Mucosa of stomach (tissue), 1 donor: ENCODE data around the gene NSD1.
"Not testable (repeated sequence)": the region's sequence is repeated elsewhere in the genome, so short reads cannot be mapped to it uniquely, and the experiment has no call there.

Experiments
- H3K27me3 ChIP-seq: one replicate; pipeline ENCODE4 v1.7.0; 2013; ENCODE audit warnings: mild to moderate bottlenecking, low read length; ENCODE audit not compliant: control insufficient read depth, insufficient read depth
- H3K36me3 ChIP-seq: one replicate; pipeline ENCODE4 v1.7.0; 2013; ENCODE audit warnings: low read length; ENCODE audit not compliant: control insufficient read depth, insufficient read depth
- H3K4me1 ChIP-seq: one replicate; pipeline ENCODE4 v1.7.0; 2013; ENCODE audit warnings: mild to moderate bottlenecking, low read length; ENCODE audit not compliant: control insufficient read depth, insufficient read depth
- H3K4me3 ChIP-seq: one replicate; pipeline ENCODE4 v1.7.0; 2013; ENCODE audit warnings: low read length
- H3K9ac ChIP-seq: one replicate; pipeline ENCODE4 v1.7.0; 2013; ENCODE audit warnings: mild to moderate bottlenecking, low read length, moderate library complexity
- H3K9me3 ChIP-seq: one replicate; pipeline ENCODE4 v1.7.0; 2013; ENCODE audit warnings: mild to moderate bottlenecking, low read length, moderate library complexity; ENCODE audit not compliant: control insufficient read depth
- donor health status: Pancreatic carcinoma.

NSD1 gene

DNA sequence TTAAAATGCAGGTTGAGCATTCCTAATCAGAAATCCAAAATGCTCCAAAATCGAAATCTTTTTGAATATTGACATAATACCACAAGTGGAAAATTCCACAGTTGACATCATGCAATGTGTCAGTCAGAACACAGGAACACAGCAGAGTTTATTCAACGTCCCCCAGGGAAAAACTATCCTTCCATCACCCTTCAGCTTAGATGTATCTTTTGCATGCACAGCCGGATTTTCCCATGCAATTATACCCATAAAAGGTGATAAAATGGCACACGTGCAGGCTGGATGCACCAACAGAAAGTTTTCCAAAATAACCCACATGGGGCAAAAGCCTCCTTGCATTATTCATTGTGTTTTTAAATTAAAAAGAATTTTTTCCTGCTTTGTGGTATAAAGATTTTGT is 98.8 kb downstream of the NSD1 start:
- no peak overlapping the region for H3K9ac ChIP-seq
- no peaks in the 10 kb centered on the region for H3K36me3 ChIP-seq
- no peaks in the 10 kb centered on the region for H3K27me3 ChIP-seq
- H3K9me3 ChIP-seq = no peaks in the 10 kb centered on the region
- no peaks in the 10 kb centered on the region for H3K4me1 ChIP-seq
- no peak overlapping the region for H3K4me3 ChIP-seq

DNA sequence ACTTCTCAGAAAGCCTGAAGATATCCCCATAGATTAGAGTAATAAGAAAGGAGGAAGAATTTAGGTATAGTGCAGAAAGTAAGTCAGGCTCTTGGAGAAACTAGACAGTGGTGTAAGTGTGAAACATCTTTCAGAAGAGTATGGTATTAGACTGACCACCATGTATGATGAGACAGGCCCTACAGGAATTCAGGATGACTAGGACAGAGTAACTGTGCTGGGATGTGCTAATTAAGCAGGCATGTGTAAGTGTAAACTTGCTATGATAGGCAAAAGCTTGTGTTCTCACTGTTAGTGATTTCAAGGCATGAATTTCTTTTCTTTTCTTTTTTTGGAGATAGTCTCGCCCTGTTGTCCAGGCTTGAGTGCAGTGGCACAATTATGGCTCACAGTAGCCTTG is 99.2 kb downstream of the NSD1 start:
- H3K9ac ChIP-seq = no peak overlapping the region

DNA sequence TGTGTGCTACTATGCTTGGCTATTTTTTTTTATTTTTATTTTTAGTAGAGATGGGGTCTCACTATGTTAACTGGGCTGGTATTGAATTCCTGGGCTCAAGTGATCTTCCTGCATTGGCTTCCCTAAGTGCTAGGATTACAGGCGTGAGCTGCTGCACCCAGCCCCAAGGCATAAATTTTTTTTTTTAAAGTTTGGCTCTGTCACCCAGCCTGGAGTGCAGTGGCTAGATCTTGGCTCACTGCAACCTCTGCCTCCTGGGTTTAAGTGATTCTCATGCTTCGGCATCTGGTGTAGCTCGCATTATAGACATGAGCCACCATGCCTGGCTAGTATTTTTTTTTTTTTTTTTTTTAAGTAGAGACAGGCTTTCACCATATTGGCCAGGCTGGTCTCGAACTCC is 99.6 kb downstream of the NSD1 start:
- no peaks in the 10 kb centered on the region for H3K9me3 ChIP-seq
- H3K9ac ChIP-seq = no peak overlapping the region
- H3K27me3 ChIP-seq = no peaks in the 10 kb centered on the region
- H3K4me1 ChIP-seq = no peaks in the 10 kb centered on the region
- H3K4me3 ChIP-seq = no peak overlapping the region
- no peaks in the 10 kb centered on the region for H3K36me3 ChIP-seq

More for the DNA sequence above, 99.2 kb downstream of the NSD1 start:
- no peaks in the 10 kb centered on the region for H3K4me1 ChIP-seq
- H3K4me3 ChIP-seq = no peak overlapping the region
- H3K9me3 ChIP-seq = no peaks in the 10 kb centered on the region
- no peaks in the 10 kb centered on the region for H3K36me3 ChIP-seq
- H3K27me3 ChIP-seq = no peaks in the 10 kb centered on the region

DNA sequence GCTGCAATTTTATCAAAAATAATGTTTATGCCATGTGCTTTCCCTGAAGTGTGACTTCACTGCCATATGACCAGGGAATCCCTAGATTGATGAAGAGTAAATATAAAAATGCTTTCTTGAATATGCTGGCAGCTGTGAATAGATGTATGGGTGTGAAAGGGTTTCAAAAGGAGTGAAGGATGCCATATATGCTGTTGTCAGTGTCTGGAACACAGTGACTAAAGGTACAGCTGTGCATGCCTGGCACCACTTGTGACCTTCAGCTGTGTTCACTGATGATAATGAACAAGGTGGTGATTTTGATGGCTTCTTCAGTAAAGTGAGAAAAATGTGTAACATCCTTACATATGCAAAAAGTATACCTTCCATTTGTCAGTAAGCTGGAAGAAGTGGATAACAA is 100.2 kb downstream of the NSD1 start:
- H3K27me3 ChIP-seq = no peaks in the 10 kb centered on the region
- H3K9ac ChIP-seq = no peak overlapping the region
- no peak overlapping the region for H3K4me3 ChIP-seq
- no peaks in the 10 kb centered on the region for H3K36me3 ChIP-seq
- no peaks in the 10 kb centered on the region for H3K4me1 ChIP-seq
- no peaks in the 10 kb centered on the region for H3K9me3 ChIP-seq

DNA sequence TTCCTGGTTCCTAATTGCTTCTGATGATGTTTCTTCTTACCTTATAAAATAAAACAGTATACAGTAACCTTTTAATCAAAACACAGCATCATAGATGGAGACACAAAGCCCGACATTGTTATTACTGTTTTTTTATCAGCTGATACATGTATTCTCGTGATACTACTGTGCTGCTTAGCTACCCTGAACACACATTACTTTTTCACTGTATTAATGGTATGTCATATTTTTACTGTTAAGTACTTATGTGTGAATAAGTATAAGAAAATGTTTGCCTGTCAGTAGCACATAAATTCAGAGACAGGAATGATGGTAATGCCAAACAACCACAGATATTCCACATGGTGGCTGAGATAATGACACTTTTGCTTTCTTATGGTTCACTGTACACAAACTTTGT is 101.3 kb downstream of the NSD1 start:
- Histone ChIP-seq H3K36me3 (no peaks in the 10 kb centered on the region), H3K4me3 (no peak overlapping the region), H3K9me3 (no peaks in the 10 kb centered on the region), H3K27me3 (no peaks in the 10 kb centered on the region), H3K4me1 (no peaks in the 10 kb centered on the region), H3K9ac (no peak overlapping the region)

DNA sequence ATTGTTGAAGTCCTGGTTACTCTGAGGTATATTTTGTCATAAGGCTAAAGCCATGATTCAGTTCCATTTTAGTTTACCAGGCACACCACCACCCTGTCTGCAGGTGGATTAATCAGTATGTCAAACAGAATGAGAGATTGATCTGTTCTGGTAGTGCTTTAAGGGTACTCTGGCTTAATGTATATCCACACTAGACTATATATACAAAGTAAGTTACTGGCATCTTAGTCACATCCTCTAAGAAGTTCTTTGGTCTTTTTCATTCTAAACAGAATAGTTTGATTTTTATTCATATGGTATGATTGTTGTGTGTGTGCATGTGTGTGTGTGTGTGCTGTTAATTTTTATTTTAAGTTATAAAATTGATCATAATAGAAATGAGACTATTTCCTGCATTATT is 108.2 kb downstream of the NSD1 start:
- Histone ChIP-seq H3K27me3 (no peaks in the 10 kb centered on the region), H3K4me3 (no peak overlapping the region), H3K36me3 (peaks cover 2% of the 10 kb centered on the region), H3K9ac (no peak overlapping the region), H3K9me3 (no peaks in the 10 kb centered on the region), H3K4me1 (no peaks in the 10 kb centered on the region)

DNA sequence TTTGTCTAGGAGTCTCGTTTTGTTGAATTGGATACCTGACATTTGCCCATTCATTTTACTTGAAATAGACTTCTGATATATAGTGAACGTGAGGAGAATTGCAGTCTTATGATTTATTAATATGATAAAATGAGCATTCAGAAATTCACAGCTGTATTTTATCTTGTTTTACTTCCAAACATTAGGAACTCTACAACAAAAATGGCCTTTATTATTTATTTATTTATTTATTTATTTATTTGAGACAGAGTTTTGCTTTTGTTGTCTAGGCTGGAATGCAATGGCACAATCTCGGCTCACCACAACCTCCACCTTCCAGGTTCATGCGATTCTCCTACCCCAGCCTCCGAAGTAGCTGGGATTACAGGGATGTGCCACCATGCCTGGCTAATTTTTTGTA is 108.7 kb downstream of the NSD1 start:
- no peaks in the 10 kb centered on the region for H3K27me3 ChIP-seq
- H3K36me3 ChIP-seq = peaks cover 4% of the 10 kb centered on the region
- no peaks in the 10 kb centered on the region for H3K4me1 ChIP-seq
- H3K9me3 ChIP-seq = no peaks in the 10 kb centered on the region
- H3K9ac ChIP-seq = no peak overlapping the region
- H3K4me3 ChIP-seq = no peak overlapping the region

DNA sequence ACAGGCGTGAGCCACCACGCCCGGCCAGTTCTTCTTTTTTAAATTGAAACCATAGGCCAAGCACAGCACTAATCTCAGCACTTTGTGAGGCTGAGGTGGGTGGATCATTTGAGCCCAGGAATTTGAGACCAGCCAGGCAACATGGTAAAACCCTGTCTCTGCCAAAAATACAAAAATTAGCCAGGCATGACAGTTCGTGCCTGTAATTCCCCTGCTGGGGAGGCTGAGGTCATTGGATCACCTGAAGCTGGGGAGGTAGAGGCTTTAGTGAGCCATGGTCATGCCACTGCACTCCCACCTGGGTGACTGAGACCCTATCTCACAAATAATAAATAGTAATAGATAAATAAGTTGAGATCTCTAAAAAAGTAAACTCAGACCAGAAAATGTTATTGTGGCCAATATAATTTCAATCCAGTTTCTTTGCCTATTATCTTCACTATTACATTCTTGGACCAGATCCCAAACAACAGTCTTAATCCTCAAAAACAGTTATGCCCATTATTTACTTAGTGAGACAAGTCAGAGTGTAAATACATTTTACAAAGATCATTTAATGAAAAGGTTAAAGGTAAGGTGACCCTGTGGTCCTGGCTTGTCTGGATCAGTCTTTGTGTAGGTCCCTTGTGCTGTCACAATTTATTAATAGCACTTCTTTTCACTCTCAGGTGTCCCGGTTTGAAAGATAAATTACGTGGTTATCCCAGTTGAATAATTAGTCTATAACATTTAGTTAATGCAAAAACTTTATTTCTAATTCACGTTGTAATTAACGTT is 116.4 kb downstream of the NSD1 start:
- no peak overlapping the region for H3K4me3 ChIP-seq
- no peak overlapping the region for H3K9ac ChIP-seq
- no peaks in the 10 kb centered on the region for H3K4me1 ChIP-seq
- H3K27me3 ChIP-seq = no peaks in the 10 kb centered on the region
- H3K36me3 ChIP-seq = peaks cover 12% of the 10 kb centered on the region
- no peaks in the 10 kb centered on the region for H3K9me3 ChIP-seq

DNA sequence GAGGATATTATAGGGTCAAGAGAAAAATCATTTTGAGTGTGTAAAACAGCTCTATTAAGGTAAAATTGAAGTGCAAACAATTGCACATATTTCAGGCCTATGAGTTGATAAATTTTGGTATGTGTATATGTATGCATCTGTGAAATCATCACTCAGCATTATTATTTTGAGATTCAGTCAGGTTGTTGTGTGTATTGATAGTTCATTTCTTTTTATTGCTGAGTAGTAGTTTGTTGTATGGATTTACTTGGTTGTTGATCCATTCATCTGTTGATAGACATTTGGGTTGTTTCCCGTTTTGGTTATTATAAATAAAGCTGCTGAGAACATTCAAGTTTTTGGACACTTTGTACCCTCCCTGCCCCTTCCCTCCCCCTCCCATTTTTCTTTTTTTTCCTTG is 119.7 kb downstream of the NSD1 start:
- H3K4me1 ChIP-seq = no peaks in the 10 kb centered on the region
- H3K4me3 ChIP-seq = no peak overlapping the region
- H3K36me3 ChIP-seq = peaks cover 2% of the 10 kb centered on the region
- H3K9me3 ChIP-seq = no peaks in the 10 kb centered on the region
- no peaks in the 10 kb centered on the region for H3K27me3 ChIP-seq
- H3K9ac ChIP-seq = no peak overlapping the region

DNA sequence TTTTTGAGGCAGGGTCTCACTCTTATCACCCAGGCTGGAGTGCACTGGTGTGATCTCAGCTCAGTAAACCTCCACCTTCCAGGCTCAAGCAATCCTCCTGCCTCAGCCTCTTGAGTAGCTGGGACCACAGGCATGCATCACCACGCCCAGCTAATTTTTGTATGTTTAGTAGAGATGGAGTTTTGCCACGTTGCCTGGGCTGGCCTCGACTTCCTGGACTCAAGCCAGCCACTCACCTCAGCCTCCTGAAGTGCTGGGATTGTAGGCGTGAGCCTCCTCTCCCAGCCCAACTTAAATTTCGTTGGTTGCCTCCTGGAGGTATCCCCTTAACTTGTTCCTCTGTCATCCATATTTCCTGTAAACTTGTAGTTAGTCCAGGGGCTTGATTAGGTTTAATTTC is 122.7 kb downstream of the NSD1 start:
- Histone ChIP-seq H3K36me3 (no peaks in the 10 kb centered on the region), H3K27me3 (no peaks in the 10 kb centered on the region), H3K9me3 (no peaks in the 10 kb centered on the region), H3K4me3 (no peak overlapping the region), H3K4me1 (no peaks in the 10 kb centered on the region), H3K9ac (no peak overlapping the region)

DNA sequence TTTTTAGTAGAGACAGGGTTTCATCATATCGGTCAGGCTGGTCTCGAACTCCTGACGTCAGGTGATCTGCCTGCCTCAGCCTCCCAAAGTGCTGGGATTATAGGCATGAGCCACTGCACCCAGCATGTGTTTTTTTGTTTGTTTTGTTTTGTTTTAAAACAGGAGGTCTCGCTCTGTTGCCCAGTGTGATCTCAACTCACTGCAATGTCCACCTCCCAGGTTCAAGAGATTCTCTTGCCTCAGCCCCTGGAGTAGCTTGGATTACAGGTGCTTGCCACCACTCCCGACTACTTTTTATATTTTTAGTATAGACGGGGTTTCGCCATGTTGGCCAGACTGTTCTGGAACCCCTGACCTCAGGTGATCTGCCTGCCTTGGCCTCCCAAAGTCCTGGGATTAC is 125.1 kb downstream of the NSD1 start:
- not testable (repeated sequence) for H3K27me3 ChIP-seq, H3K4me3 ChIP-seq, H3K4me1 ChIP-seq, H3K36me3 ChIP-seq, H3K9me3 ChIP-seq, H3K9ac ChIP-seq

DNA sequence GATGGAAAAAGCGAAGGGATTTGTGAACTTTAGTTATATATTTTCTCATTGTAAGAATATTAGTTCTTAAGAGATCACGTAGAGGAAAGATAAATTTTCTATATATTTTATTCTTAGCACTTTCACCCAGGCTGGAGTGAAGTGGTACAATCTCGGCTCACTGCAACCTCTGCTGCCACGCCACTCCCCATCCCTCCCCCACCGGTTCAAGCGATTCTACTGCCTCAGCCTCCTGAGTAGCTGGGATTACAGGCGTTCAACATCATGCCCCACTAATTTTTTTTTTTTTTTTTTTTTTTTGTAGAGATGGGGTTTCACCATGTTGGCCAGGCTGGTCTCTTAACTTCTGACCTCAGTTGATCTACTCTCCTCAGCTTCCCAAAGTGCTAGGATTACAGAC is 127.4 kb downstream of the NSD1 start:
- Histone ChIP-seq H3K36me3 (peaks cover 6% of the 10 kb centered on the region), H3K4me3 (no peak overlapping the region), H3K27me3 (no peaks in the 10 kb centered on the region), H3K9ac (no peak overlapping the region), H3K4me1 (no peaks in the 10 kb centered on the region), H3K9me3 (no peaks in the 10 kb centered on the region)

DNA sequence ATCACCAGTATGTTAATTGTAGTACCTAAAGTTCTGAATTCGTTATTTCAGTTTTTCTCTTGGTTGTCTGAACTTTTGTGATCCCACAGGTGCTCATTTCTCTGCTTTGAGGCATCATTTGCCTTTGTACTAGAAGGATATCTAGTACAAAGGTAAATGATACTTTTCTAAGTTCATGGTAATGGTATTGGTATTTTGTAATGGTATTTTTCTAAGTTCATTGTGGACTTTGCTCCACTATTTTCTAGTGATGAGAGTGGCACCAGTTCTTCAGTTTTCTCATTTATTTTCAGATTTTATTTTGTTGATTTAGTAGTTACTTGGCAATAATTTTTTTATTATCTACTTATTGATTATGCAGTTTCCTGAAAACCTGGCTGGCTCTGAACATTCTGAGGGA is 127.9 kb downstream of the NSD1 start:
- Histone ChIP-seq H3K9ac (no peak overlapping the region), H3K4me1 (no peaks in the 10 kb centered on the region), H3K4me3 (no peak overlapping the region), H3K36me3 (peaks cover 9% of the 10 kb centered on the region), H3K9me3 (no peaks in the 10 kb centered on the region), H3K27me3 (no peaks in the 10 kb centered on the region)
